ENCODE data around the gene PXMP4.
"Not testable (repeated sequence)": the region's sequence is repeated elsewhere in the genome, so short reads cannot be mapped to it uniquely, and the experiment has no call there.

The PXMP4 gene

GRCh38 chr20:33757046-33757445, 36.9 kb upstream of the PXMP4 start:
- no peaks in the 10 kb centered on the region for H3K79me2 ChIP-seq (ENCODE audit: insufficient read depth, low read depth)
- no peak overlapping the region for H3K27ac ChIP-seq
- H4K20me1 ChIP-seq (ENCODE audit: insufficient read depth): no peaks in the 10 kb centered on the region
- no peaks in the 10 kb centered on the region for H3K27me3 ChIP-seq (ENCODE audit: insufficient read depth, low read depth)
- no peaks in the 10 kb centered on the region for H3K36me3 ChIP-seq (ENCODE audit: insufficient read depth)
- H3K4me1 ChIP-seq (ENCODE audit: low read depth, poor library complexity, severe bottlenecking): no peaks in the 10 kb centered on the region
- no peak overlapping the region for H3K9ac ChIP-seq
- no peak overlapping the region for H3K4me2 ChIP-seq
- no peak overlapping the region for H3K4me3 ChIP-seq (IDR thresholded peaks at IDR 0.05; ENCODE audit: insufficient read depth, low read depth, low read length)
- H2AFZ ChIP-seq (ENCODE audit: low read depth): no peak overlapping the region
- no peak for TF ChIP-seq CTCF (conservative IDR thresholded peaks at IDR 0.05; ENCODE audit: low read depth, low read length)

- H3K9ac ChIP-seq; H3K4me2 ChIP-seq; H3K79me2 ChIP-seq (ENCODE audit: insufficient read depth, low read depth); H3K27me3 ChIP-seq (ENCODE audit: insufficient read depth, low read depth); H3K36me3 ChIP-seq (ENCODE audit: insufficient read depth); H3K27ac ChIP-seq; H3K4me3 ChIP-seq (IDR thresholded peaks at IDR 0.05; ENCODE audit: insufficient read depth, low read depth, low read length); H2AFZ ChIP-seq (ENCODE audit: low read depth); H4K20me1 ChIP-seq (ENCODE audit: insufficient read depth); H3K4me1 ChIP-seq (ENCODE audit: low read depth, poor library complexity, severe bottlenecking): not testable (repeated sequence)
Measured at GRCh38 chr20:33755936-33756490, 35.9 kb upstream of the PXMP4 start.

- Histone ChIP-seq H3K27me3 (ENCODE audit: insufficient read depth, low read depth) (no peaks in the 10 kb centered on the region), H3K27ac (no peak overlapping the region), H2AFZ (ENCODE audit: low read depth) (no peak overlapping the region), H4K20me1 (ENCODE audit: insufficient read depth) (no peaks in the 10 kb centered on the region), H3K4me3 (IDR thresholded peaks at IDR 0.05; ENCODE audit: insufficient read depth, low read depth, low read length) (no peak overlapping the region), H3K36me3 (ENCODE audit: insufficient read depth) (no peaks in the 10 kb centered on the region), H3K4me1 (ENCODE audit: low read depth, poor library complexity, severe bottlenecking) (no peaks in the 10 kb centered on the region), H3K79me2 (ENCODE audit: insufficient read depth, low read depth) (no peaks in the 10 kb centered on the region), H3K4me2 (no peak overlapping the region), H3K9ac (no peak overlapping the region)
- no peak for TF ChIP-seq CTCF (conservative IDR thresholded peaks at IDR 0.05; ENCODE audit: low read depth, low read length)
Measured at GRCh38 chr20:33753763-33754162, 33.7 kb upstream of the PXMP4 start.

GRCh38 chr20:33753143-33753542, 33.0 kb upstream of the PXMP4 start:
- H3K4me1 ChIP-seq (ENCODE audit: low read depth, poor library complexity, severe bottlenecking): peaks cover 4% of the 10 kb centered on the region
- no peaks in the 10 kb centered on the region for H4K20me1 ChIP-seq (ENCODE audit: insufficient read depth)
- no peak overlapping the region for H3K4me3 ChIP-seq (IDR thresholded peaks at IDR 0.05; ENCODE audit: insufficient read depth, low read depth, low read length)
- H3K27me3 ChIP-seq (ENCODE audit: insufficient read depth, low read depth): no peaks in the 10 kb centered on the region
- H3K79me2 ChIP-seq (ENCODE audit: insufficient read depth, low read depth): no peaks in the 10 kb centered on the region
- TF ChIP-seq CTCF (conservative IDR thresholded peaks at IDR 0.05; ENCODE audit: low read depth, low read length): no peak
- no peak overlapping the region for H3K4me2 ChIP-seq
- H3K27ac ChIP-seq: no peak overlapping the region
- H2AFZ ChIP-seq (ENCODE audit: low read depth): no peak overlapping the region
- no peak overlapping the region for H3K9ac ChIP-seq
- H3K36me3 ChIP-seq (ENCODE audit: insufficient read depth): no peaks in the 10 kb centered on the region

GRCh38 chr20:33751775-33752174, 31.7 kb upstream of the PXMP4 start:
- no peaks in the 10 kb centered on the region for H3K79me2 ChIP-seq (ENCODE audit: insufficient read depth, low read depth)
- no peak for TF ChIP-seq CTCF (conservative IDR thresholded peaks at IDR 0.05; ENCODE audit: low read depth, low read length)
- H3K4me3 ChIP-seq (IDR thresholded peaks at IDR 0.05; ENCODE audit: insufficient read depth, low read depth, low read length): no peak overlapping the region
- H3K9ac ChIP-seq: no peak overlapping the region
- no peak overlapping the region for H2AFZ ChIP-seq (ENCODE audit: low read depth)
- no peaks in the 10 kb centered on the region for H3K36me3 ChIP-seq (ENCODE audit: insufficient read depth)
- H3K4me1 ChIP-seq (ENCODE audit: low read depth, poor library complexity, severe bottlenecking): peaks cover 9% of the 10 kb centered on the region
- H3K27ac ChIP-seq: no peak overlapping the region
- H3K27me3 ChIP-seq (ENCODE audit: insufficient read depth, low read depth): no peaks in the 10 kb centered on the region
- H4K20me1 ChIP-seq (ENCODE audit: insufficient read depth): no peaks in the 10 kb centered on the region
- no peak overlapping the region for H3K4me2 ChIP-seq
